GM18499 (cell line): Measurements from ENCODE around the gene CDK5R1.

Experiments used
- ATAC-seq: cut with Tn5 transposase; IDR thresholded peaks from one replicate; pipeline ENCODE4 v1.9.1; 2021; ENCODE audit warnings: moderate number of reproducible peaks; ENCODE audit not compliant: insufficient read depth, unreplicated experiment

Gene CDK5R1

DNA sequence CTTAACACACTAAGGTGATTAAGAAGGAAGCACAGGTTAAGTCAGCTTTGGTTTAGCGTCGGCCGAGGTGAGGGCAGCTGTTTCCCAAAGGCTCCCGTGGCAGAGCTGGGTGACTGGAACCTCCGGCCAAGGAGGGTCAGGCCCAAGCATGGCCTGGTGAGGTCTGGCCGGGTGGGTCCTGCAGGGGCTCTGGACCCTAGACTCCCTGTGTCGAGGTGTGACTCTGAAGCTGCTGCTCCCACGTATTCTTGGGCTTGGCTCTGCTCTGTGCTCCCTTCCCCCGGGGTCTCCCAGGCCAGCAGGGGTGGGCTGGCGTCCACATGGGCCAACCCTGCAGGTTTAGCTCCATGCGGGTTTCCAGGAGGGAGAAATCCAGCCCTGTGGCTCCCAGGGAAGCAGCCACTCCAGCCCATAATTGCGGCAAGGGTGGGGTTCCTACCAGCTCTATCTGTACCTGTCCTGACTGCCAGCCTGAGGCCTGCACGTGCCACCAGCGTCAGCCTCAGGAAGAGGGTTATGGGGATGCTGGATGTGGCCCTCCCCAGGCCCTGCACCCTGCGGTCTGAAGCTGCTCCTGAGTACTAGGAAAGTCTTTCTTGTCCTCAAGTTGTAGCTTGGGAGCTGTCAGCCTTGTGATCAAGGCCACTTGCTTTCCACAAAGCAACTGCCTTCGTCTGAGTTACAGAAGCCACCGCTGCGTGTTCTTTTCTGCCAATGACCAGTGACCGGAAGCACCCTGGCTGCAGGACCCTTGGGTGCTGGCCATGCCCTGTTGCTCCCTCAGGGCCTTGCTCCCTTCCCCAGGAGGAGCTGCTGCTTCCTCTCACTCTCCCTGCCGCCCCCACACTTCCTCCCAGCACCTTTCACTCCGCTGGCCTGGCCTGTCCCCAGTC, 4.8 kb downstream of the CDK5R1 start:
- ATAC-seq = no peak

DNA sequence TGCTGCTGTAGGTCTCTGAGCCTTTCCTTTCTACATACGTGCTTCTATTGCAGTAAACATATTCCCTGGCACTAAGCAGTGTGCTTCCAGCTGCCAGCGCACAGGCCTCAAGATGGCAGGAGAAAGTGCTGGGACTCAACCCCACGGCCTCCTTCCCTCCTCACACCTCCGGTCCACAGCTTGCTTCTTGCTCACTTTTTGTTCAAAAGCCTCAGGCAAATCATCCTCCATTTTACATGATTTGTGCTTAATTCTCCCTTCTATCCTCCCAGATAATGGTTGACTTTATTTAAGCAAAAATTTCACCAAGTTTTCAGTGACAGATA, 5.4 kb downstream of the CDK5R1 start:
- ATAC-seq = no peak

DNA sequence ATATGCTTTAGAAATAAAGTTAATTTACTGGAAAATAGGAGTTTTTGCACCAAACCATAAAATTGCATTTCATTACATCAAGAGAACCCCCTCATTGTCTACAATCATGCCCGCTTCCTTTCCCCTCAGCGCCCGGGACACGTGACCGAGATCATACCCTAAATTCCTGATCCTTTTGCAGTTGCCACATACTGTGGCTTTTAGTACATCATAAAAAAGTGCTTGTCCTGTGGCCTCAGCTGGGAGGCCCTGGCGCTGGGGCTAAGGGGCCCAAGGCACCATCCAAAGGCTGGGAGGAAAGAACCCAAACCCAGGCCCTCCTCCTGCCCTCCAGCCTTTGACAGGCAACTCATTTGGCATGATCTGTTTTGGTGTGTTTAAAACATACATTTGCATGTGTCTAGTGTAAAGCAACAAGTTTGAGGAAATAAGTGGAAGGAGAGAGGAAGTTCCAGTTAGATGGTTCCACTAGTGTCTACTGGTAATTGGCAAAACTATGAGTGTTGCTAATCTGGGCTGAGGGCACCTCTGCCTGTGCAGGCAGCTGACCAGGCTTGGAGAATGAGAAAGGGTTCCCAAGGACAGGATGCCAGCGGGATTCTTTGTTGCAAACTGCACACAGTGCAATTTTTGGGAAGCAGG, 6.0 kb downstream of the CDK5R1 start:
- no peak for ATAC-seq

DNA sequence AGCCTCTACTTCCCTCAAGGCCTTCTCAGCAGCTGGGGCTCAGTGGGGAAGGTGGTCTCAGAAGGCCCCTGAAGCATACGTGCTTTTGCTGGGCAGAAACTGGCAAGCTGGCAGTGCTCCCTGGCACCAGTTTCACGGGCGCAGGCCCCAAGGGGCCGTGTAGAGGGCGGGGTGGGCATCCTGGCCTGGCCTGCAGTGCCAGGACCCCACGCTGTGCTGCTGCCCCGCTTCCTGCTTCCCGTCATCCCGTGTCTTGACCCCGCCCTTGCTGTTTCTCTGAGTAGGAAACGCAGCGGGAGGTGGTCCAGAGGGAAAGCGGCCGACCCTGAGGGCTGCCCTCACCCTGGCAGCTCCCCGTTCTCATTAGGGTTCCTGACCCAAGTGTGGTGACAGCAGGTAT, 6.8 kb downstream of the CDK5R1 start:
- ATAC-seq = no peak

DNA sequence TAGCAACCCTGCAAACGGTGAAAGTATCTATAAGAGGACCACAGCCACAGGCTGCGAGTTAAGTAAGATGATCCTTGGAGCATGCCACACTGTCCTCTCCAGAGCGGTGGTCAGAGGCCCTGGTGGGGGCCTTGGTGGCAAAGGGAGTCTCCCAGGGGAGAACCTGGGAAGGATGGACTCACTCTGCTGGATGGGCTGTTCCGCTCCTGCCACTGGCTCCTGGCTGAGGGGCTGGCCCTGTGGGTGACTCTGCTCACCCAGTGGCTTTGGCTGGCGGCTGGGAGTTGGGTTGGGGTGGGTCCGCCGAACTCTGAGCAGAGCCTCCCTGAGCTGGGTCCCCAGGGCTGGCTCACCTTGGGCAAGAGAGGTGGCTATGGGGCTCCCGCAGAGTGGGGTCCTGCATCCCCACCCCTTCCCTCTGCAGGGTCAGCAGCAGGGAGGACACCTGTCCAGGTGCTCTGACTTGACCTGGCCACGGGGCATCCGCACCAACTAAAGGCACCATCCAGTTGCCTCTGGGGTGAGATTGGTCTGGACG, 7.3 kb downstream of the CDK5R1 start:
- ATAC-seq = no peak

DNA sequence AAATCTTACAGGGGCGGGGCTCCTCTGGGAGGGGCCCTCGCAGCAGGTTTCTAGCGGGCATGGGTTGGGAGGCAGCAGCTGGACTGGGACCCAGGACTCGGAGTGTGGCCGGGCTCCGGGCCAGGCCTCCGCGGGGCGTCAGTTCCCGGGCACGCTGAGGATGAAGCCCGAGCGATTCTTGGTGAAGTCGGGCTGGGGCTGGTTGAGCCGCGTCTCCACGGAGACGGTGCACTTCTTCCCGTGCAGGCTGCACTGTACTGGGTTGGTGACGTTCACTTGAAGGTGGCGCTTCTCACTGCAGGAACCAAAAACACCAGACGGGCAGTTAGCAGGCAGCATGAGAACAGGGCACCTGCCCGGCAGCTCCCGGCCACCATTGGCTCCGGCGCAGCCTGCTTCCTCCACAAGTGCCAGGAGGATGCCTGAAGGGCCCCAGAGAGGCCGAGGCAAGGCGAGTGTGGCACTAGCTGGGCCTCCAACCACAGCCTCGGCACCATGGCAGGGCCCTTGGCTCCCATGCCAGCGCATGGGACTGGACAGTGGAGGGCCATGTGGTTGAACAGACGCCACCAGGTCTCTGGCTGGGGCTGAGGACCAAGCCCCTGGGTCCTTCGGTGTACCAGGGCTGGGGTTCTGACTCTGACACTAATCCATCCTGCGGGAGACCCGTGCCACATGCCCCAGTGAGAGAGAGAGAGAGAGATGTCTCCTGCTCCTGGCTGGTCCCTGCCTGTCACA, 8.0 kb downstream of the CDK5R1 start:
- ATAC-seq = no peak

DNA sequence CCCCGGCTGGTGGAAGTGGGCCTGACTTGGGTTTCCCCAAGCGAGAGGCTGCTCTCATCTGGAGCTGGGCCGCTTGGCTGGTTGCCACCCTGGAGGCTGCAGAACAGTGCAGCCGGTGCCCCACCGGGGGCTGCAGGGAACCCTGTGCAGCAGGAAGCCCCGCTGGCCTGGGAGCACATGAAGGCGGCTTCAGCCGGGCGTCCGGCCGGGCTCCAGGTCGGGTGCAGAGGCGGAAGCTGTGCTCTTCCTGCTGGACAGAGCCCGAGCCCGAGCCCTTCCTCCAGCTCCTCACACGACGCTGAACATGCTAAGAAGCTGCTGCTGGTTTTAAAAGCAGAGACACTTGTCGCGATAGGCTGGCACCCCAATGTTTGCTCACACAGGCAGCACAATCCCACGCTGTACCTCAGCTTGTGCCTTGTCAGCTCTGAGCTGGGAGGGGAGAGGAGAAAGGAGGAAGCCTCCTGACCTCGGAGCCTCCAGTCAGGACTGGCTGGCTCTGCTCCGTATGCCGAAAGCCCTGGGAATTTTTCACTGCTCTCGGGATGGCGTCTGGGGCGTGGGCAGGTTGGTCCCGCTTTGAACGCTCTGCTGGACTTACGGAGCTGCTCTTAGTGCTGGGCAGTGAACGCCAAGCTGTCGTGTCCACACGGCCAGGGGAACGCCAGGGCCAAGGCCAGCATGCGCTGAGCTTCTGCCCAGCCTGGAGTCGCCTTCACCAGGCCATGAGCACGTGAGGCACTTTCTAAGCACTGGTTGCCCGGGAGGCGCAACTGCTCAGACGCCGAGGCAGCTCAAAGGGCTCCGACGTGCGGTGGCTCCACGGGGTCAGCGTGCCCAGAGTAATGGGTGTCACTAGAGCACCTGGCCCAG, 8.8 kb downstream of the CDK5R1 start:
- ATAC-seq = no peak

DNA sequence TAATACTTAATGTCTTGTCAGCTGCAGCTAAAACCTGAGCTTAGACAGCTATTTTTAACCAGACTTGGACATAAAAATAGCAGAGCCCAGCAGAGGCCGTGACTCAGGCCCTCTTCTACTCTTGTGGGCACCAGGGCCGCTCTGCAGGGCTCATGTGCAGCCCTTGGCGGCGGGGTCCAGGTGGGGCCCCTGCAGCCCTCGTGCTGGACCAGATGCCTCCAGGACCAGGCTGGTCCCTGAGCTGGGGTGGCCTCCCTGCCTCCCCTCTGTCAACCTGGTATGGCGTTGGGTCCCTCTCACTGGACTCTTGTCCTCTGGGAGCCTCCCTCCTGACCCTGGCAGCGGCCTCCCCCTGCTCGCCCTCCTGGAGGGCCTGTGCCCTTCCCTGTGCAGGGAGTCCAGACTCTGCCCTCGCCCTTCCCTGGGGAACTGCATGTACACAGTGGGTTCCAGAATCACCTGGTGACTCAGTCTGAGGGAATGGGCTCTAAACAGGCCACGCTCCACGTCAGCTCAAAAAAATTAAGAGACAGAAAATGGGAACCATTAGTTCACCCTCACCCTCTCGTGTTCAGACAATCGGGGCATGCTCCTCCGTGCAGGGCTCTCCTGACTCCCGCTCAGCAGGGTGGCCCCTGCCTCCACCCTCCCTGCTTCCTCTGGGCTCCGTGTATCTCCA, 9.7 kb downstream of the CDK5R1 start:
- no peak for ATAC-seq

DNA sequence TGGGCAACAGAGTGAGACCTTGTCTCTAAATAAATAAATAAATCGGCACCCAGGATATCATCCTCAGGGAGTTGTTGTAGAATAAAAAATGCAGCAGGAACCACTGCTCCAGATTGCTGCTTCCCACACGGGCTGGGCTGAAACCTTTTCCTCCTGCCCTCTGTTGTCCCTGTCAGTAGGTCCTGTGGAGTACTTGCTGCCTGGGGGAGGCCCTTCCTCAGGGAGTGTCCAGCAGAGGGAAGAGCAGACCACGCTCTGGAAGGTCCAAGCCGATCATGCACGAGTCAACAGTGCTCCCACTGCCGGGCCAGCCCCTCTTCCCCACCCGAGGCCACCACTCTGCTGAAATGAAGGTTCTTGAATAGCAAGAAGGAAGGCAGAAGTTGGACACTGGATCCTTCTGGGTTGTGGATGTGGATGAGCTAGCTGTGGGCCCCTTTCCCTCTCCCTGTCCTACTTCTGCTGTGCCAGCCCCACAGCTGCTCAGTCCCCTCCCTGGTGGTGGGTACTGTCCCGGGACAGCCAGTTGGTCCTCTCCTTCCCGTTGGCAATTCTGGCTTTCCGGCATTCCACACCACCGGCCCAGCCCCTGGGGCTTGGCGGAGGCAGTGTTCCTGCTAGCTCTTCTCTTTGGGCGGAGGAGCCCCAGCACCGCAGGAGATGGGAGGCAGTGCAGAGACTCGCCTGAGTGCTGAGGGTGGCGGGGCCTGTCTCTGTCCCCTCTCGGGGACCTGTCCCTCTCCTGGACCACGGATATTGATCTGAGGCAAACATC, 10.8 kb downstream of the CDK5R1 start:
- ATAC-seq = no peak

DNA sequence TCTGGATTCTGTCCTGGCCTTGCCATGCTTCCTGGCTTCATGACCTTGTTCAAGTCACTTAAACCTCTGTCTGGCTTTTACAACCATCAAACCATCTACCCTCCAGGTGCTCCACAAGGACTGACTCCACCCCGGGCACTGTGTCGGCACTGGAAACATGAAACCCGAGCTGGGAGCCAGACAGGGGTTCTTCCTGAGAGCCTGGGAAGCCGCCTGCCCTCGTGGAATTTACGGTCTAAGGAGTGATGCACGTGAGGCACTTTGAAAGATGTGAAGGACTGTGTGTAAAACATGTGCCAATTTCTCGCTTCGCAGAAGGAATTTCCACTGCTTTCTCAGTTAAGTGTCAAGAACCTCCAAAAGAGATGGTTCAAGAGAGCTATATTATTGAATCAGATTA, 11.6 kb downstream of the CDK5R1 start:
- no peak for ATAC-seq

DNA sequence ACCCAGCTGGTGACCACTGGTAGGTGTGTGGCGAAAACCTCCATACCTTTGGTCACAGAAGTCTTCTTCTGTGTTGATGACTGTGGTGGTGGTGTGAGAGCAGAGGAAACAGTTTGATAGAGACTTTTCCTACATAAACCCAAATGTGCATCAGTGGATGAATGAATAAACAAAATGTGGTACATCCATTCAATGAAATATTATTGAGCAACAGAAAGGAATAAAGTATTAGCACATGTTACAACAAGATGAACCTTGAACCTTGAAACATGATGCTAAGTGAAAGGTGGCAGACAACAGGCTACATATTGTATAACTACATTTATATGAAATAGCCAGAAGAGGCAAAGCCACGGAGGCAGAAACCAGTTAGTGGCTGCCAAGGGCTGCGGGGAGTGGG, 15.2 kb downstream of the CDK5R1 start:
- ATAC-seq = no peak

DNA sequence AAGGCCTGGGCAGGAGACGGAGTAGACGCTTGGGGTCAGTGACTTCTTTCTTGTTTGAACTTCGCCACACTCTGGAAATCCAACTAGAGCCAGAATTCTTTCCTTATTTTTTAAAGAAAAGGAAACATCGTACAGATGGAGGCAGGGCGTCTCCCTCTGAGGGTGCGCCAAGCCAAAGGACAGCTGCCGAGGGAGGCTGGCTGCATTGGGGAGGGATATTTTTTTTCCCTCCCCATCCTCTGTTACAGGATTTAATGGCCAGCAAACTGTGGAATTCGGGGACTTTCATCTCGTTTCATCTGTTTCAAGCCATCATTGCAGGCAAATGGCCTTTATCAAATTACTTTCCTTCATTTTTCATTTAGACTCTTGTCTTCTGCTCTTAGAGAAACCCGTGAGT, 15.9 kb downstream of the CDK5R1 start:
- ATAC-seq = no peak

DNA sequence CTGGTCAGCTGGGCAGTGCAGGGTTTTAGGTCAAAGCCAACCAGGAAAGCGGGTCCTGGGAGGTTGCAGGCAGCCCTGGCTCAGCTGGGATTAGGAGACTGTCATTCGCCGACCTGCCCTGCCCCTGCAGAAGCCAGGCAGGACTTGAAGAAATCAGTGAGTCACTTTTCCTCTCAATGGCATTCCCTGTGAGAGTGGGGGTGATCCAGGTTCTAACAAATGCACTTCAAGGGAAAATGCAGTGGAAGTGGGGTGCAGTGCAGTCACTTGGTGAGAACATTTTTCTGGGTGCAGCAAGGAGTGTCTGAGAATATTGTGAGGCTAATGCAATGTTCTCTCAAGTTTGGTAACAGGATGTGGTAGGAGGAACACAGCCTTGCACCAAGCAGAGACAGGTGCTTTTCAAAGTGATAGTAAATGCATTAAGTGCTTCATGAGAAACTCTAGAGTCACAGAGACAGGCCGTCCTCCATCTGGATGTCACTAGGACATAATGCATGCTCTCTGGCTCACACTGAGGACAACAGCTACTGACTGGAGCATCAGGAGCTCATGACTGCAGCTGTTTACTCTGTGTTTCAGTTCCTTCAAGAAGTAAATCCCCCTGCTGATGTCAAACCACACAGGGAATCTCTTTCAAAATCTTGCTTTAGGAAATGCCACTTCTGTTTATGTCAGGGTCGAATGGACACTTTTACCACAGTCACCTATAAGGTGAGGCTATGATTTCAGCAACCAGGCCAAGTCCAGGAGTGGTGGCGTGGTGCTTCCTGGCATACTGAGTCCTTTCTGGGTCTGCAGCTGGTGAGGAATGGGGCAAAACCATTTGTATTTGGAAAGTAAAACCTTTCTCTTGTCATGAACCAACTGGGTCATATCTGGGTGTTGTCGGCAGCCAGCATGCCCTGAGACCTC, 16.7 kb downstream of the CDK5R1 start:
- ATAC-seq = peak; percentile 75

DNA sequence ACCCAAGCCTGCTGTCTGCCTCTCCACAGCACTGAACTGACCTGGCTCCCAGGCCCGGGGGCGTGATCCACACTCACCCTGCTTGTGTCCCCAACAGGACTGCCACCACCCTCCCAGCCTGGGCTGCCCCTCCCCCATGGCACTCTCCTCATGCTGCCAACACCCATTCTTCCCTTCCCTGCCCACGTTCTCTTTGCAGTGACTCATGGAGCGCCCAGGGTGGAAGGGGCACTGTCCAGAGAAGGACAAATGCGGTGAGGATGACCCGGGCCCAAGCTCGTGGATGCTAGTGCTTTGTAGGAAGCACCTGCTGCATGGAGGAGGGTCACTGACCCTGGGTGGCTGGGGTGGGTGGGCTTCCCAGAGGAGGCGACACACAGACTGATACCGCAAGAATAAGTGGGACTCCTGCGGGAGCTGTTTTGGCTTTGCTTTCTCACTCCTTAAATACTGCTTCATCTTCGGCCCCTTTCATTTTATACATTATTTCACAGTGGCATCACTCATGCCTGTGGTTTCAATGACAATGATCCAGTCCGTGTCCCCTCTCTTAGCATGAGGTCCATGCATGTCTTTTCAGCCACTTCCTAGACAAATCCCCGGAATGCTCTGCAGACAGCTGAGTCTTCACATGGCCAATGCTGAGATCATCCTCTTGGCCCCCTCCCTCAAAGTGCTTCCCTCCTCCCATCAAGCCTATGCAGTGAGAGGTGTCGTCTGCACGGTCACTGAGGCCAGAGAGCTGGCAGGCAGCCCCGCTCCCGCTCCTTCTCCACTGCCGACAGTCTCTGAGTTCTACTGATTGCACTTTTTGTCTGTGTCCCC, 17.6 kb downstream of the CDK5R1 start:
- ATAC-seq = no peak

DNA sequence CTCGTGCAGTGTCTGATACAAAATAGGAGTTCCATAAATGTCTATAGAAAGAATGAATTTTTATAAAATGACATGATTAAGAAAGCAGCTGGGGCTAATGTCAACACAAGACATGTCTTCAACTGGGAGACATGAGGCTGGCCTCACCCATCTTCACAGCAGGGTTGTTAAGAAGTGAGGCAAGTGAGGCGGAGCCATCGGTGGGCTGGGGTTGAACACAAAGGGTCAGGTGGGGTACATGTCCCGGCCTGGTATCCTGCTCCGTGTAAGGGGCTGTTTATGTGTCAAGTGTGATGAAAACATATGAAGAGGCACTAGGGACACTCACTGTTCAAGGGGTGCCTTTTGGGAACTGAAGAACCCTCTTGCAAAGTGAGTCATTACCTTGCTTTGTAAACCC, 22.1 kb downstream of the CDK5R1 start:
- ATAC-seq = no peak

DNA sequence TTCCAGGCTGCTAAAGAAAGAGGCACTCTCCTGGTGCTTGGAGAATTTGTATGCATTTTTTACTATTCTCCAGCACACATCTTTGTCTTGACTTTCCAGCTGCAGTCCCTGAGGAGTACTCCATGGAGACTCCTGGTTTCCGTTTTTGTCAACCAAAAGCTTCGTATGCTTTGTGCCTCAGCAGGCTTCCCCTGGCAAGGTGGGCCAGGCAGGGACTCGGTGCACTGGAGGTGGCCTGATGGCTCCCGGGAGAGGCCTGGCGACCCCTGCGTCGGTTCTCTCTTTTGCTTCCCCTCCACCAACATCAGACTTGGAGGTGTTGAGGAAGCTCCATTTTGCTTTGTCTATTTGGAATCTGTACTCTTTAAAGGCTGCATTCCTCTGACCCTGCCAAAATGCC, 23.7 kb downstream of the CDK5R1 start:
- ATAC-seq = no peak

DNA sequence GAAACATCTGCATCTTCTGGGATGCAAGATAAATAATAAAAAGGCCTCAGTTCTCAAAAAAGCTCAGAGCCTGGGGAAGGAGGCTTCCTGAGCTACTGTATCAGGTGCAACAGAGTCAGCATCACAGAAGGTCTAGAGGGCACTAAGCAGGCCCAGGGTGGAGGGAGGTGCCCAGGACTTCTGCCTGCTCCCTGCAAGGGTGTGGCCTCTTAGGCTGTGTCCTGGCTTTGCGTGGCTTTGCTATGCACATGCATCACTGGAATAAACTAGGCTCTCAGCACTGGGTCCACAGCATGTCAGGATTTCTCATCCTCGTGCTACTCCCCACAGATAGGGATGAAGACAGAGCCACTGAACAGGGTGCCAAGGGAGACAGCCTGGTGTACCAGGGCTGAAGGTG, 25.5 kb downstream of the CDK5R1 start:
- ATAC-seq = no peak
